Natural killer cell (primary cell): ENCODE data around the gene TENM4. TPM values are rescaled to one million over a fixed set of nuclear protein-coding genes. Genes with fewer than 3 reads are reported as not detected.

ENCODE experiments used
- ATAC-seq, 3 donors: fragments of 150-1000 bp in 2 of 3; fragments of 200-7000 bp in 1 of 3; cut with Tn5 transposase; 1 replicate in 1 of 3; 2 replicates in 2 of 3; pipeline ENCODE4 v1.10.0; 2021; ENCODE audit warnings: mild to moderate bottlenecking in 2 of 3, moderate library complexity in 2 of 3
- DNase-seq, 2 donors: peaks; one replicate each; pipeline versions ENCODE4 v3.0.0 to v3.0.0-alpha.2; 2013 to 2021; ENCODE audit warnings: mixed read lengths in 1 of 2
- H3K27ac ChIP-seq: one replicate; pipeline ENCODE4 v1.5.1; 2013; ENCODE audit warnings: mild to moderate bottlenecking, low read length
- H3K27me3 ChIP-seq: one replicate; pipeline ENCODE4 v1.6.1; 2013; ENCODE audit warnings: low read length; ENCODE audit not compliant: control insufficient read depth, insufficient read depth
- H3K36me3 ChIP-seq: one replicate; pipeline ENCODE4 v1.6.1; 2013; ENCODE audit warnings: low read length; ENCODE audit not compliant: control insufficient read depth, insufficient read depth
- H3K4me1 ChIP-seq: one replicate; pipeline ENCODE4 v1.6.1; 2013; ENCODE audit warnings: low read length; ENCODE audit not compliant: control insufficient read depth, insufficient read depth
- H3K4me3 ChIP-seq: one replicate; pipeline ENCODE4 v1.5.1; 2013; ENCODE audit warnings: low read length
- H3K9me3 ChIP-seq: one replicate; pipeline ENCODE4 v1.6.1; 2013; ENCODE audit warnings: low read length; ENCODE audit not compliant: control insufficient read depth, insufficient read depth
- H3K27ac Mint-ChIP-seq, 2 donors: one replicate each; pipeline ENCODE4 v1.8.0; 2022; ENCODE audit warnings: mild to moderate bottlenecking in 2 of 2, mixed read lengths in 2 of 2, moderate library complexity in 1 of 2
- H3K27me3 Mint-ChIP-seq, 2 donors: one replicate each; pipeline ENCODE4 v1.8.0; 2022; ENCODE audit warnings: low read depth in 2 of 2, mixed read lengths in 2 of 2
- H3K36me3 Mint-ChIP-seq: one replicate; pipeline ENCODE4 v1.8.0; 2022; ENCODE audit warnings: mixed read lengths
- H3K4me1 Mint-ChIP-seq, 2 donors: one replicate each; pipeline ENCODE4 v1.8.0; 2022; ENCODE audit warnings: mixed read lengths in 2 of 2
- H3K4me3 Mint-ChIP-seq: one replicate; pipeline ENCODE4 v1.8.0; 2022; ENCODE audit warnings: mild to moderate bottlenecking, moderate library complexity, mixed read lengths
- H3K9me3 Mint-ChIP-seq, 2 donors: one replicate each; pipeline ENCODE4 v1.8.0; 2022; ENCODE audit warnings: mixed read lengths in 2 of 2
- CTCF ChIP-seq: fragments of 200-600 bp; IDR thresholded peaks from one replicate; pipeline ENCODE4 v1.8.0; 2022; ENCODE audit warnings: antibody characterized with exemption
- WGBS: methylation state at CpG from one replicate; pipeline ENCODE4 v1.1.7; 2013; ENCODE audit warnings: missing lambda C conversion rate; ENCODE audit not compliant: insufficient coverage; 5-methylcytosine and 5-hydroxymethylcytosine counted together
- intact Hi-C: fragments of 100-400 bp; cut with micrococcal nuclease; formaldehyde crosslinking; loops from one replicate; pipeline ENCODE4 v1.14.2; 2022
- total RNA-seq, 4 donors: library from RNA; stranded (reverse); fragments of 120-200 nt in 1 of 4; gene quantifications; one replicate each; pipeline versions ENCODE4 v1.2.3 to v1.2.4, GENCODE V29; 2013 to 2022

TENM4 gene
- total RNA-seq, 3 donors from 2014 or later (not counting 1 experiment from before 2014, with no cell fraction given) = 0.63 to 0.75 TPM; not detected in 1

- intact Hi-C loops = no loop called here
- WGBS = 85% methylated on average over 4 of the region's 4 CpGs
Measured at GRCh38 chr11:78630561-78631303, 810.1 kb downstream of the TENM4 start.

GRCh38 chr11:78630155-78630554, 810.7 kb downstream of the TENM4 start:
- Histone ChIP-seq H3K36me3 (no peaks in the 10 kb centered on the region), H3K4me3 (no peak overlapping the region), H3K4me1 (no peaks in the 10 kb centered on the region), H3K27me3 (no peaks in the 10 kb centered on the region), H3K9me3 (peaks cover 8% of the 10 kb centered on the region), H3K27ac (no peak overlapping the region)
- WGBS = 79% methylated on average over 3 of the region's 3 CpGs
- Mint-ChIP-seq H3K36me3 (peaks cover 15% of the 10 kb centered on the region), H3K27me3 (peaks cover 8% of the 10 kb centered on the region in 2 donors), H3K27ac (no peak overlapping the region), H3K4me1 (no peaks in the 10 kb centered on the region), H3K9me3 (peaks cover 9 to 10% of the 10 kb centered on the region in 2 donors), H3K4me3 (no peak overlapping the region)
- no peak for TF ChIP-seq CTCF
- intact Hi-C loops = no loop called here
- ATAC-seq (no peak), DNase-seq (no peak)

More at GRCh38 chr11:78630561-78631303, 810.1 kb downstream of the TENM4 start:
- Mint-ChIP-seq H3K4me1 (no peaks in the 10 kb centered on the region), H3K27ac (no peak overlapping the region), H3K4me3 (no peak overlapping the region), H3K36me3 (peaks cover 15% of the 10 kb centered on the region), H3K27me3 (peaks cover 8 to 9% of the 10 kb centered on the region in 2 donors), H3K9me3 (peaks cover 9 to 10% of the 10 kb centered on the region in 2 donors)
- no peak for TF ChIP-seq CTCF
- Histone ChIP-seq H3K27me3 (no peaks in the 10 kb centered on the region), H3K36me3 (no peaks in the 10 kb centered on the region), H3K9me3 (peaks cover 8% of the 10 kb centered on the region), H3K4me1 (no peaks in the 10 kb centered on the region), H3K27ac (no peak overlapping the region), H3K4me3 (no peak overlapping the region)
- DNase-seq (no peak), ATAC-seq (no peak)

- no peak overlapping the region for H3K27ac Mint-ChIP-seq
- no peaks in the 10 kb centered on the region for H3K27me3 ChIP-seq
- intact Hi-C loops = no loop called here
- no peaks in the 10 kb centered on the region for H3K4me1 Mint-ChIP-seq
- peaks cover 3 to 9% of the 10 kb centered on the region in 2 donors for H3K27me3 Mint-ChIP-seq
- H3K36me3 ChIP-seq = no peaks in the 10 kb centered on the region
- H3K9me3 ChIP-seq = no peaks in the 10 kb centered on the region
- 78% methylated on average over 5 of the region's 5 CpGs for WGBS
- ATAC-seq = no peak
- no peak for TF ChIP-seq CTCF
- H3K4me3 ChIP-seq = no peak overlapping the region
- peaks cover 0 to 6% of the 10 kb centered on the region in 2 donors for H3K9me3 Mint-ChIP-seq
- no peak overlapping the region for H3K27ac ChIP-seq
- H3K4me1 ChIP-seq = no peaks in the 10 kb centered on the region
- H3K36me3 Mint-ChIP-seq = peaks cover 10% of the 10 kb centered on the region
- H3K4me3 Mint-ChIP-seq = no peak overlapping the region
- no peak for DNase-seq
Measured at GRCh38 chr11:78622666-78623065, 818.2 kb downstream of the TENM4 start.
